Fibroblast of villous mesenchyme (primary cell): ENCODE measurements around the gene SCYGR2. TPM values are rescaled to one million over a fixed set of nuclear protein-coding genes. Genes with fewer than 3 reads are reported as not detected.
A peak's percentile ranks its signal among the peaks of the same experiment; 100 is the strongest.

ENCODE experiments used
- DNase-seq: peaks from one replicate; pipeline ENCODE4 v3.0.0-alpha.2; 2010; ENCODE audit warnings: low read depth
- H3K4me3 ChIP-seq: 2 replicates; pipeline ENCODE4 v1.5.1; 2011; ENCODE audit warnings: low read depth, mild to moderate bottlenecking, low read length
- total RNA-seq: library from RNA; depleted of rRNA; stranded (reverse); fragments of >200 nt; gene quantifications from 2 replicates; pipeline ENCODE4 v1.2.3, GENCODE V29; 2012
- TF ChIP-seq, protein P1 (sequence below): IDR thresholded peaks from 2 replicates; pipeline ENCODE4 v1.5.1; 2012; ENCODE audit warnings: low read depth, mild to moderate bottlenecking, low read length; ENCODE audit not compliant: insufficient read depth

SCYGR2 gene
- total RNA-seq, 1 donor: not detected

DNA sequence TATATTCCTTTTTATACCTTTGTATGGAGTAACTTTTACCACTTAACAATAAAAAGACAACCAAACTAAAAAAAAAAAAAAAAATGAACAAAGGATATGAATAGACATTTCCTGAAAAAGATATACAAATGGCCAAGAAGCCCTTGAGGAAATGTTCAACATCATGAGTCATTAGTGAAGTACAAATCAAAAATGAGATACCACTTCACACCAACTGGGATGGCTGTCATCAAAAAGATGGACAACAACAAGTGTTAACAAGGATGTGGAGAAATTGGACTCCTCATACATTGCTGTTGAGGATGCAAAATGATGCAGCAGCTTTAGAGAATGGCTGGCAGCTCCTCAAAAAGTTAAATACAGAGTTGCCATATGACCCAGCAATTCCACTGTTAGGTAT, 22.6 kb upstream of the SCYGR2 start:
- DNase-seq: no peak
- H3K4me3 ChIP-seq: no peak overlapping the region
- TF ChIP-seq, protein P1, sequence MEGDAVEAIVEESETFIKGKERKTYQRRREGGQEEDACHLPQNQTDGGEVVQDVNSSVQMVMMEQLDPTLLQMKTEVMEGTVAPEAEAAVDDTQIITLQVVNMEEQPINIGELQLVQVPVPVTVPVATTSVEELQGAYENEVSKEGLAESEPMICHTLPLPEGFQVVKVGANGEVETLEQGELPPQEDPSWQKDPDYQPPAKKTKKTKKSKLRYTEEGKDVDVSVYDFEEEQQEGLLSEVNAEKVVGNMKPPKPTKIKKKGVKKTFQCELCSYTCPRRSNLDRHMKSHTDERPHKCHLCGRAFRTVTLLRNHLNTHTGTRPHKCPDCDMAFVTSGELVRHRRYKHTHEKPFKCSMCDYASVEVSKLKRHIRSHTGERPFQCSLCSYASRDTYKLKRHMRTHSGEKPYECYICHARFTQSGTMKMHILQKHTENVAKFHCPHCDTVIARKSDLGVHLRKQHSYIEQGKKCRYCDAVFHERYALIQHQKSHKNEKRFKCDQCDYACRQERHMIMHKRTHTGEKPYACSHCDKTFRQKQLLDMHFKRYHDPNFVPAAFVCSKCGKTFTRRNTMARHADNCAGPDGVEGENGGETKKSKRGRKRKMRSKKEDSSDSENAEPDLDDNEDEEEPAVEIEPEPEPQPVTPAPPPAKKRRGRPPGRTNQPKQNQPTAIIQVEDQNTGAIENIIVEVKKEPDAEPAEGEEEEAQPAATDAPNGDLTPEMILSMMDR: no peak

GRCh38 chr2:227576812-227577211, 21.9 kb upstream of the SCYGR2 start:
- H3K4me3 ChIP-seq: no peak overlapping the region
- no peak for DNase-seq
- TF ChIP-seq, protein P1: no peak

DNA sequence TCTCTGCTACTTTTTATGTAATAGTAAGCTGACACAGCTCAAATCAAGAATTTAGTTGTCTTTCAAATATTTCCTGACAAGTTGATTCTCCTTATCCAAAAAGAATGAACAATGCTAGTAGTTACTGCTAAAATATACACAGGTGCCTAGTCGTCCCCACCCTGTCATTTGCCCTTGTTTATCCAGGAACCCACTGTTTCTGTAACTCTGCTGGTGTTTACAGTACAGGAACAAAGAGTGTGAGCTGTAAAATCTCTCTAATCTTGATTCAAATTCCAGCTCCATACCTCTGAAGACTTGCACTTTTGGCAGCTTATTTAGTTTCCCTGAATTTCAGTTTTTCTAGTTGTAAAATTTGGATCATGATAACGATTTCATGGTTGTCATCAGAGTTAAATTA, 21.1 kb upstream of the SCYGR2 start:
- DNase-seq: no peak
- TF ChIP-seq, protein P1: no peak
- no peak overlapping the region for H3K4me3 ChIP-seq

DNA sequence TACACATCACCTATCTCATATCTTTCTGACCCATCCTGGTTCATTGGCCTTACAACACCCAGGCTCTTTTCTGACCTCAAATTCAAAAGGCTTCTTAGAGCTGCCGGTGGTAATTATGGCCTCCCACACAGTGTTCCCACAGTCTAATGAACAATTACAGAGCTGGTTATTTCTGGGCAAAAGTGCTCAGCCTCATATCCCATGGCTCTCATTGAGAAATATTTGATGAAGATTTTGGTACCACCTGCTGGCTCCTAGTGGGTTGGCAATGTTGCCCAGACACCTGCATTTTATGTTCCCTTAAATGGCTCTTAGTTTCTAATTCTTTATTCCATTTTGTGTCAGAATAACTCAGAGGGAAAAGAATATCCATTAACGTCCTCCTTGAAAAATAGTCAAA, 20.1 kb upstream of the SCYGR2 start:
- TF ChIP-seq, protein P1: no peak
- no peak overlapping the region for H3K4me3 ChIP-seq
- DNase-seq: no peak

DNA sequence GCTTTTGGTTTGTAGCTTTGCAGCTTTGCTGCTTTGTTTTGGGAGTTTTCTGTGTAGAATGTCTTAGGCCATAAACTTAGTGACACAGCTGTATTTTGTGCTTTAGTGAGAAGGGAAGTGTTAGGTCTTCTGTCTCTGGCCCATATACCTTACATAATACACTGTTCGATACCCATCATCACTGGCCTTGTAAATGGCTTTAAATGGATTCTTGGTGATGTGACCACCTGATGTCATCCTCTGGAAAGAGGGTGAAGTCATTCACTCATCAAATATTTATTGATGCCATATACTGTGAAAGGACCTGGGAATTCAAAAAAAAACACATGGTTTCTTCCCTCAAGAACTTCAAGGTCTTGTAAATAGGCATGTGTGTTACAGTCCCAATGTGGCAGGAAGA, 18.9 kb upstream of the SCYGR2 start:
- TF ChIP-seq, protein P1: no peak
- no peak overlapping the region for H3K4me3 ChIP-seq
- no peak for DNase-seq

DNA sequence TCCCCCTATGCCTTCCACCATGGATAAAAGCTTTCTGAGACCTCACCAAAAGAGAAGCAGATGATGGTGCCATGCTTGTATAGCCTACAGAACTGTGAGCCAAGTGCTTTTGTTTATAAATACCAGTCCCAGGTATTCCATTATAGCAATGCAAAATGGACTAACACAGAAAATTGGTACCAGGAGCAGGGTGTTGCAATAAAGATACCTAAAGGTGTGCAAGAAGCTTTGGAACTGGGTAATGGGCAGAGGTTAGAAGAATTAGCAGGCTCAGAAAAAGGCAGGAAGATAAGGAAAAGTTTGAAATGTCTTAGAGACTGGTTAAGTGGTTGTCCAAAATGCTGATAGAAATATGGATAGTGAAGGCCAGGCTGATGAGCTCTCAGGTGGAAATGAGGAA, 16.3 kb upstream of the SCYGR2 start:
- H3K4me3 ChIP-seq: no peak overlapping the region
- TF ChIP-seq, protein P1: no peak
- DNase-seq: no peak

DNA sequence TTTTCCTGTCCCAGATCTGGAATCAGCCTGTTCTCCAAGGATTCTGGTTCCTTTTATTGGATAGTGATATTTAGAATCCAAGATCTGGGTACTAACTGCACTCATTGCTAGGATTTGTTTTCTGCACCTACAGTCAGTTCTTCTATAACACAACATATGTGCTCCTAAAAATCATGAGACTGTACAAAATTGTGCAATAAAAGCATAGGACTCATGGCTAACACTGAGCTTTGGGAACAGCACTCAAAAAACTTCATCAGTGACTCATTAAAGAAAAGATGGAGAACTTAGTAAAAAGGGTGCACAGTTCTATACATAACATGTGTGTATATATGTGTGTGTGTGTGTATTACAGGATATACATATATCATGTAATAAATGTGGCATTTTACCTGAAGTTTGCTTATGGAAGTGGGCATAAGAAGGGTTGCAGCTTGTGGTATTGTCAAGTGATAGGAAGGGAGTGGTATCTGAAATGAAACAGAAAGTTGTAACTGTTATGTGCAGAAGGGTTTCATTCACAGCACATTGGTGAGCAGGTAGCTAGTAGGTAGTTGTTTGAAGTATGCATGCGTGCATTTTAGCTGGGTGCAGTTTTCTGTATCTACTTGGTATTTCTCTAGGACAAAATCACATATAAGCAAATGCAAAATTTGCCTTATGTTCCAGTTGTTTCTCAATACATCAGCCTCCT, 5.9 kb upstream of the SCYGR2 start:
- TF ChIP-seq, protein P1: no peak
- DNase-seq: peak; percentile 25
- no peak overlapping the region for H3K4me3 ChIP-seq
